NT2/D1 (cell line): ENCODE results near the gene GPR171.

Experiments
- SUZ12 ChIP-seq: IDR thresholded peaks from 2 replicates; pipeline ENCODE4 v1.6.1; 2011; ENCODE audit not compliant: insufficient read length, insufficient read depth; ENCODE audit errors: extremely low read depth
- YY1 ChIP-seq: IDR thresholded peaks from 2 replicates; pipeline ENCODE4 v1.6.1; 2011; ENCODE audit not compliant: insufficient read length, insufficient read depth
- ZNF274 ChIP-seq: IDR thresholded peaks from 2 replicates; pipeline ENCODE4 v1.6.1; 2011; ENCODE audit warnings: mild to moderate bottlenecking, low read depth, low read length

- TF ChIP-seq YY1 (no peak), ZNF274 (no peak), SUZ12 (no peak)
These were observed 11.9 kb downstream of the GPR171 start for GRCh38 chr3:151191095-151191494.
